NCI-H2227 (cell line): ENCODE results near the gene NEUROD4.

Experiments
- DNase-seq: peaks from one replicate; lab custom pipeline; 2025; ENCODE audit not compliant: unreplicated experiment; lab: John Stamatoyannopoulos, UW

The NEUROD4 gene

DNA sequence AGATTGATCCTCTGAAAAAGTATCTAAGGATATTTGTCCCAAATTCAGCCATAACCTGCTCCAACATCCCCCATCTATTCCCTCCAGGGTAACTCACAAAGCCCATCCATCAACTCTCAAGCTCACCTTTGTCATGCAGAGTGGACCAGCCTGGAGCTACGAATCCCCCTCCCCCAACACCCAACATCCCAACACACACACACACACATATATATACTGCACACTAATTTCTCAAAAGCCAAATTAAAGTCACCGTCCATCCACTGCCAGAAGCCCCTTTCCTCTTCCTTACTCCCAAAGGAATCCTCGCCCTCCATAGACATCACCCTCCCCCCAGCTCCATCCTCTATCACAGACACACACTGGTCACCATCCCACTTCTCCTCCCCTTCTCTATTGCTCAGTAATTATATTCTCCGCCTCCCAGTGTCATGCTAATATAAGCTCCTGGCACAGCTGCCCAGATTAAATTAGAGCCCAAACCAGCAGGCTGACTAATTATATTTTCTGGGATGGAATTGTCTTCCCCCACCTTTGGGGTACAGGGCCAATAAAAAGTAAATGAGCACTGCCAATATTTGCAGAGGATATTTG, 21.7 kb upstream of the NEUROD4 start:
- DNase-seq: no peak

DNA sequence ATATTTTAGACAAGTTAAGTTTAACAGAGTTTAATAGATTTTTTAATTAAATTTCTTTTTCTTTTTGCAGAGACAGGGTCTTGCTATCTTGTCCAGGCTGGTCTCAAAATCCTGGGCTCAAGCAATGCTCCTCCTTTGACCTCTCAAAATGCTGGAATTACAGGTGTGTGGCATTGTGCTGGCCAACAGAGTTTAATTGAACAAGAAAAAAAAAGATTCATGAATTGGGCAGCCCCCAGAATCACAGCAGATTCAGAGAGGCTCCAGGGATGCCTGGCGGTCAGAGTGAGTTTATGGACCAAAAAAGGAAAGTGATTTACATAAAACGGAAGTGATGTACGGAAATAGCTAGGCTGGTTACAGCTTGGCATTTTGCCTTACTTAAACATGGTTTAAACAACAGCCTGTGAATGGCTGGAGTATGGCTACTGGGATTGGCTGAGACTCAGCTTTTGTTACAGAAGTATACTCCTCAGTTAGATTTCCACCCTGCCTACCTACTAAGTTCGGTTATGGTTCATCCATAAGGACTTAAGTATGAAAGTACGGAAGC, 20.7 kb upstream of the NEUROD4 start:
- DNase-seq: no peak

DNA sequence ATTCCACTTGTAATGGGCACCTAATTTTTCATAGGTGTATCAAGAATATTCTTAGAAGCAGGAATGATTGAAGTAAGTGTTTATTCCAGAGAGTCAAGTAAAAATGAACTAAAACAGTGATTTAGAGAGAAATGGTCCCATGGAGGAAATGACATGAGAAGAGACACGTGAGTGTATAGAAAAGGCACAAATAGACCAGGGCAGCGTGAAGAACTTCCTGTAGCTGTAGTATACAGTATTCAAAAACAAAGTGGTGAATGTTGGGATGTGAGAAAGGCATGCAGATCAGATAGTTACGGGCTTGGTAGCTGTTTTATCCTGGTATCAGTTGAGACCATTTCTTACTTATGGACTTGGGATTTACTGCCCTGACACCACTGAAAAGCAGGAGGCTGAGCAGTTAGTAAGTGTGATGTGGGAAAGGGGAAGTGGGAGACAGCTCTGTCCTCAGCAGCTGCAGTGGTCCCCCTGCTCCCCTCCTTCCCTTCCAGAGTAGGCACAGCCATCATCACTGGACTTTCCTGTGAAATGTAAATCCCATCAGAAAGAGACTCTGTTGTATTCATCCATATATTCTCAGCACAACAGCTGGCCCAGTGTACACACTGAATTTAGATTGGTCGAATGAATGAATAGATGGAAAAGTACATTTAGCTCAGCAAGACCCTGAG, 18.4 kb upstream of the NEUROD4 start:
- DNase-seq: no peak

GRCh38 chr12:55002355-55002754, 17.4 kb upstream of the NEUROD4 start:
- DNase-seq: no peak

GRCh38 chr12:55008944-55009585, 10.7 kb upstream of the NEUROD4 start:
- no peak for DNase-seq

GRCh38 chr12:55017416-55017925, 2.3 kb upstream of the NEUROD4 start:
- no peak for DNase-seq

DNA sequence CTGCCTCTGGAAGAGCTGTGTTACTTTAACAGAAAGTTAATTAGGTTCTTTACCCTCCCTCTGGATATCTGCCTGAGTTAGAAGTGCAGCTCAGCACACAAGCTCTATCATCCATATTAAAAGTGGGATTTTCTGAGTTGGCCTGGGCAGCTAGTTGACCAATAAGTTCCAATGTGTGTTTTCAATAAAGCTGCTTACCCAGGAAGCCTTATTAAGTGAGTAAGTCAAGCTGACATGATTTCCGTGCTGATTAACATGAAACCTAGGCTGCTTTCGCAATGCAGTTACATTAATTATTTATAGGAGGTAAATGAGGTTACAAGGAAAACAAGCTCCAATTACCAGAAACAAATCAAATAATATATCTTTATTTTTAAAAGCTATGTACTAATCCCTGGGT, 4.8 kb downstream of the NEUROD4 start:
- no peak for DNase-seq

GRCh38 chr12:55025508-55025907, 5.7 kb downstream of the NEUROD4 start:
- no peak for DNase-seq

DNA sequence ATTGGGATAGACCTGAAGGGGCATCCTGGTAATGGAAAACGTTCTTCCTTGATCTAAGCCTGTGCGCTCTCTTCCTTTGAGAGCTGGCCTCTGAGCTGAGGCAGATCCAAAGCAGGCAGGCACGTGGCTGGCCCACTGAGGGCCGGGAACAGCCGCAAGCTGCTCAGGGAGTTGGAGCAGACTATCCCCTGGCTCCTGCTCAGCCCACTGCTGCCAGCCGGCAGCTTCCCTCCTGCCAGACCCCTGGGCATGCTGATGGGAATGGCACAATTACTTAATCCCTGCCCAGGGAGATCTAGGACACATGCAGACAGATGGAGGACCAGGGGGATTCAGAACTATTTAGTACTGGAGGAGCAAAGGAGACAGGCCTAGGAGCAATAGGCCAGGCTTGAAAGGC, 14.4 kb downstream of the NEUROD4 start:
- DNase-seq: no peak

DNA sequence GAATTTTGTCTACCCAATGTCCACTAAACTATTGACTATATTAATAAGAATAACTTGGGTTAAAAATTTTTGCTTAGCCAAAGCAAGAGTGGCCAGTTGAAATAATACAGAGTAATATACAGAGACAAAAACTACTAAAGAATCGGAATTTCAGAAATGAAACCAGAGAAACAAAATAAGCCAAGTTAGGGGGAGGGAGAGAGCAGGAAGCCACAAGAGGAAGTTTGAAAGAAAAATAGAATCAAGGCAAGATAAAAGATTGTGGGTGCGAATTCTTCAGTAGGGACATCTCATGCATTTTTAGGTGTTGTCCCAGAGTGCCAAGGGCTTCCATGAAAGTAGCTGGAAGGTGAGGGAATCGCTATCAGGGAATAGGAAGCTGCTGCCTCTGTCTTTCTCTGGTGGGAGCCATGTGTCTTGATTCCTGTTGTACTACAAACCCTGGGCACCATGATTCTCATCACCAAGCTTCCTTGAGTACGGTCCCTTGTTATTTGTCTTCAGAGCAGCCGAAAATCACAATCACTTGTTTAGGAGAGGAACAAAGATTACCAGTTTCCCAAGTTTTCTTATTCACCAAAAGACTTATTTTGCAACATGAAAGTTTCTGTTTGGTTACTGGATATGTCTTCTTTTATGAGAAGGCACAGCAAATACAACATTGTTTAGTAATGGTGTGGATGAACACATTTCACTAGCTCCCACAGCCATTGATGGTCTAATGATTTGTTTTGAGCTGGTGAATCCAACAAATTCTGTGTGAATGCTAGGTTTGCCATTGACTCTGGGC, 16.7 kb downstream of the NEUROD4 start:
- DNase-seq: no peak

DNA sequence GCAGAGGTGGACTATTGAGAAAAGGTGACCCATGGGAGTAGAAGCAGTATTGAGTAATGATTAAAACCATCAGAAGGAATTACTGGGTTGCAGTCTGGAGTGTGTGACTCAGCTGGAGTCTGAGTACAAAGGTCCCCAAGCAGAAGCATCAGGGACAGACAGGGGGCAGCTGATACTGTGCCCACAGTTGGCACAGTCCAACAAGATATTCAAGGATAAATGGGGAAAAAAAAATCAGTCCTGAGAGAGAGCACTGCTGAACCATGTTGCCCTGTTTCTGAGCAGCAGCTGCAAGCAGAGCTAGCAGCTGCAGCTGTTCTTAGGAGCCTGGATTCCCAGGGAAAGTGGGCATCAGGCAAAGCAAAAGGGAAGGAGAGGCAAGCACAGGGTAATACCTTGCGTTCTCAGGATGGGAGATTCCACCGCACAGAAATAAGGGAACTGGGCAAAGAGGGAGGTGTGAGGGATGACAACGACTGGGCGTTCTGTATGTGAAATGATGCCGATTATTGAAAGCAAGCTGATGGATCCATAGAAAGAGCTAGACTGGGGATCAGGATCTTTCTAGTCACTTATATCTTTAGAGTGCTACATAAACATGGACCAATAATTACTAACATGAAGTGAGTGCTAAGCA, 17.7 kb downstream of the NEUROD4 start:
- no peak for DNase-seq

- DNase-seq: no peak
Observed at GRCh38 chr12:55039395-55040354, 19.9 kb downstream of the NEUROD4 start.

DNA sequence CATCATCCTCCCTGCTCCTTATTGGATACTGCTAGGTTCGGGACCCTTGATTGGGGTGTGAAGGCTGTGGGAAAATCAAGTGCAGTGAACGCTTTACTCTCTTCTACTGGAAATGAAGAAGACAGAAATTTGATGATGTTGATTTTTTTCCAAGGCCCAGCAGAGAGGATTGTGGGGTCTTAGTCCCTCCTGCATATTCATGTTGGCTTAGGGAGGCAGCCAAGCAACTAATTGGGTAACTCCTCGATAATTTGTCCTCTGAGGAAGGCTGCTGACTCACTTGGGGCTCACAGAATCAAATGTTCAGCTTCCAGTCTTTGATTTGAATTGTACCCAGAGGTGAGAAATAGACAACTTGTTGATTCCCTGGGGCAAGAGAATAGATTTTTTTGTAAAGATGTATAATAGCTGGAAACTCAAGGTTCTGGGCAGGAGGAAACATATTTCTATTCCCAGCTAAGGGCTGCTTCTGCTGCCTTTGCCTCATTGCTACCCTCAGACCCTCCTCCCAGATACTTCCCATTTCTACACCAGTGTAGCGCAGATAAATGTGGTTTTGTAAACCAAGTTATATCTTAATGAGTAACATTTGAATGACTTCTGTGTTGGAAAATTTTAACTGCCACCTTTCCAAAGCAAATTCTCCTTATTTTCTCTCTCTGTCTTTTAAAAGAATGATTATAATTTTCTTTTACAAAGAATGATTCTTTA, 21.7 kb downstream of the NEUROD4 start:
- DNase-seq: no peak

- no peak for DNase-seq
Observed at GRCh38 chr12:55043542-55043941, 23.8 kb downstream of the NEUROD4 start.

DNA sequence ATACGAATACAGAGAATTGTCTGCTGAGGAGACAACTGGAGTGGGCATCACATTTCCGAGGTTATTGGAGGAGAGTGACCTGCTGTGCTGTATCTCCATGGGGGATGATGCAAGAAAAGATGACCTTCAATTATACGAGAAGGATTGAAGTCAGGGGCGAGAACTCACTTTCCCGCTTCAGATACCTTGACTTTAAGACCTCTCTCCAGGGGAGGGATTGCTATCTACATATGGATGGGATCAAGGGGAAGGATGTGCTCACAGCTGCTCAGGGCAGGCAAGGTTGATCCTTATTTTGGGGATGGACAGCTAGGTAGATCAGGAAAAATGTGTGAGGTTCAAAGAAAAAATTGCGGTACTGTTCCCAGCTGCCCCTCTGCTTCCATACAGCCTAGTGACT, 24.4 kb downstream of the NEUROD4 start:
- no peak for DNase-seq

DNA sequence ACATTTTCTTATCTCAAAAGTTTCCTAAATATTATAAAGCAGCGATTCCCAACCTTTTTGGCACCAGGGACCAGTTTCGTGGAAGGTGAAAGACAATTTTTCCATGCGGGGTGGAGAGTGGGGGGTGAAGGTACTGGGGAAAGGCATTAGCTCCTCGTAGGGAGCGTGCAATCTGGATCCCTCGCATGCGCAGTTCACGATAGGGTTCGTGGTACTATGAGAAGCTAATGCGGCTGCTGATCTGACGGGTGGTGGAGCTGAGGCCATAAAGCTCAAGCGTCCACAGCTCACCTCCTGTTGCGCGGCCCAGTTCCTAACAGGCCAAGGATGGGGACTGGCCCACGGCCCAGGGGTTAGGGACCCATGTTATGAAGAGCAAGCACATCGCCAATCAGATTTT, 29.9 kb downstream of the NEUROD4 start:
- DNase-seq: no peak

DNA sequence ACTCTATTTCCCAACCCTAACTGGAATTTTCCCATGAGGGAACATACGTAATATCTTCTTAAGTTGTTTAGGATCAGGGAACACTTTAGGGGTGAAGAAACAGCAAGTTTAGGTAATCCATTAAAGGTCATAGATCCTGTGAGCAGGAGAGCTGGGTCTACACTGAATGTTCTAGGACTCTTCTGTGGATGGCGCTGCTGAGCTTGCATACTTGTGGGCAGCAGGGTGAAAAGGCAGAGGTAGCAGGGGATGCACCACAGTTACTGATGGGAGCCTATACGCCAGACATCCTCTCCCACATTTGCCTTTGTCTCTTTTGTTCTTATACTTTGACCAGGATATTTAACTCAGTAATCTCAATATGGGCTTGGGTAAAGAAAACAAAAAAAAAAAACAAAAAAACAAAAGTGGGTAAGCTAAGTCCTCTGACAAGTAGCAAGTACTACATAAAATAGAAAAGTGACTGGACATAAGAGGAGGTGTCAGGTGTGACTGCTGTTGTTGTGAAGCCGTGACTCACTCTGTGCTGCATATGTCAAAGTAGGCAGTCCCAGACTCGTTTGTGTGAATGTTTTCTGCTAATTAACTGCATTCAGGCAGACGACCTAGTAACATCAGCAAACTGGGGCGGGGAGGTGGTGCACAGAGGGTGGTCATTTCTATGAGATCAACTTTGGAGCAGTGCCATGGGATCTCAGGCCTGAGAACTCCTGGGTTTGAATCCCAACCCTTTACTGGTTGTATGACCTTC, 31.6 kb downstream of the NEUROD4 start:
- DNase-seq: no peak

- no peak for DNase-seq
Observed at GRCh38 chr12:55057481-55057880, 37.7 kb downstream of the NEUROD4 start.
